ENCODE measurements around the gene NFASC. TPM values are rescaled to one million over a fixed set of nuclear protein-coding genes. Genes with fewer than 3 reads are reported as not detected.

NFASC gene
- polyA plus RNA-seq, 4 donors, result 0.22 to 5.8 (median 3.0) TPM

- Histone ChIP-seq H3K36me3 (ENCODE audit: control insufficient read depth in 3 of 3, insufficient read depth in 2 of 3, low read depth in 1 of 3, low read length in 3 of 3) (no peaks in the 10 kb centered on the region), H3K27ac (ENCODE audit: low read depth in 1 of 3, low read length in 2 of 3) (no peak overlapping the region), H3K4me1 (ENCODE audit: control insufficient read depth in 3 of 3, insufficient read depth in 2 of 3, low read depth in 1 of 3, low read length in 2 of 3) (no peaks in the 10 kb centered on the region), H3K4me3 (ENCODE audit: low read depth in 1 of 3, low read length in 3 of 3) (no peak overlapping the region), H3K9me3 (ENCODE audit: control insufficient read depth in 2 of 2, insufficient read depth in 1 of 2, low read depth in 1 of 2, low read length in 1 of 2) (no peaks in the 10 kb centered on the region), H3K27me3 (ENCODE audit: control insufficient read depth in 3 of 3, insufficient read depth in 3 of 3, low read length in 3 of 3) (no peaks in the 10 kb centered on the region)
- 76 to 83% (median 80%) methylated on average over 3 of the region's 3 CpGs for WGBS, 3 donors
- FAIRE-seq (no peak), DNase-seq (no peak)
Measured at GRCh38 chr1:204846546-204846945, 24.1 kb upstream of the NFASC start.

- no peak for DNase-seq
- no peak for FAIRE-seq
- no peaks in the 10 kb centered on the region for H3K36me3 ChIP-seq (ENCODE audit: control insufficient read depth in 3 of 3, insufficient read depth in 2 of 3, low read depth in 1 of 3, low read length in 3 of 3)
- no peak overlapping the region for H3K4me3 ChIP-seq (ENCODE audit: low read depth in 1 of 3, low read length in 3 of 3)
- H3K27ac ChIP-seq (ENCODE audit: low read depth in 1 of 3, low read length in 2 of 3), result no peak overlapping the region
- no peaks in the 10 kb centered on the region for H3K27me3 ChIP-seq (ENCODE audit: control insufficient read depth in 3 of 3, insufficient read depth in 3 of 3, low read length in 3 of 3)
- no peaks in the 10 kb centered on the region for H3K9me3 ChIP-seq (ENCODE audit: control insufficient read depth in 2 of 2, insufficient read depth in 1 of 2, low read depth in 1 of 2, low read length in 1 of 2)
- H3K4me1 ChIP-seq (ENCODE audit: control insufficient read depth in 3 of 3, insufficient read depth in 2 of 3, low read depth in 1 of 3, low read length in 2 of 3), result no peaks in the 10 kb centered on the region
- WGBS, 3 donors, result 10 to 56% (median 40%) methylated on average over 5 of the region's 5 CpGs
Measured at GRCh38 chr1:204848579-204848978, 22.1 kb upstream of the NFASC start.

- 73 to 84% (median 79%) methylated on average over 2 of the region's 2 CpGs for WGBS, 3 donors
- H3K4me3 ChIP-seq (ENCODE audit: low read depth in 1 of 3, low read length in 3 of 3), result no peak overlapping the region
- no peaks in the 10 kb centered on the region for H3K36me3 ChIP-seq (ENCODE audit: control insufficient read depth in 3 of 3, insufficient read depth in 2 of 3, low read depth in 1 of 3, low read length in 3 of 3)
- no peaks in the 10 kb centered on the region for H3K9me3 ChIP-seq (ENCODE audit: control insufficient read depth in 2 of 2, insufficient read depth in 1 of 2, low read depth in 1 of 2, low read length in 1 of 2)
- FAIRE-seq (no peak), DNase-seq (no peak)
- H3K4me1 ChIP-seq (ENCODE audit: control insufficient read depth in 3 of 3, insufficient read depth in 2 of 3, low read depth in 1 of 3, low read length in 2 of 3), result no peaks in the 10 kb centered on the region
- H3K27me3 ChIP-seq (ENCODE audit: control insufficient read depth in 3 of 3, insufficient read depth in 3 of 3, low read length in 3 of 3), result peaks cover 0 to 5% (median 0%) of the 10 kb centered on the region in 3 donors
- no peak overlapping the region for H3K27ac ChIP-seq (ENCODE audit: low read depth in 1 of 3, low read length in 2 of 3)
Measured at GRCh38 chr1:204852854-204853253, 17.8 kb upstream of the NFASC start.

GRCh38 chr1:204853436-204853835 is 17.2 kb upstream of the NFASC start:
- no peaks in the 10 kb centered on the region for H3K4me1 ChIP-seq (ENCODE audit: control insufficient read depth in 3 of 3, insufficient read depth in 2 of 3, low read depth in 1 of 3, low read length in 2 of 3)
- DNase-seq, result no peak
- peaks cover 0 to 5% (median 0%) of the 10 kb centered on the region in 3 donors for H3K27me3 ChIP-seq (ENCODE audit: control insufficient read depth in 3 of 3, insufficient read depth in 3 of 3, low read length in 3 of 3)
- no peak for FAIRE-seq
- no peak overlapping the region for H3K27ac ChIP-seq (ENCODE audit: low read depth in 1 of 3, low read length in 2 of 3)
- H3K4me3 ChIP-seq (ENCODE audit: low read depth in 1 of 3, low read length in 3 of 3), result no peak overlapping the region
- no peaks in the 10 kb centered on the region for H3K36me3 ChIP-seq (ENCODE audit: control insufficient read depth in 3 of 3, insufficient read depth in 2 of 3, low read depth in 1 of 3, low read length in 3 of 3)
- WGBS, 3 donors, result 80 to 90% (median 88%) methylated on average over 1 of the region's 1 CpG
- H3K9me3 ChIP-seq (ENCODE audit: control insufficient read depth in 2 of 2, insufficient read depth in 1 of 2, low read depth in 1 of 2, low read length in 1 of 2), result no peaks in the 10 kb centered on the region

- no peak for FAIRE-seq
- WGBS, 3 donors, result 35 to 51% (median 39%) methylated on average over 2 of the region's 2 CpGs
Measured at GRCh38 chr1:204854286-204854685, 16.4 kb upstream of the NFASC start.

GRCh38 chr1:204858363-204858821 is 12.3 kb upstream of the NFASC start:
- 57 to 65% (median 59%) methylated on average over 9 of the region's 9 CpGs for WGBS, 3 donors
- H3K4me3 ChIP-seq (ENCODE audit: low read depth in 1 of 3, low read length in 3 of 3), result no peak overlapping the region
- no peak overlapping the region for H3K27ac ChIP-seq (ENCODE audit: low read depth in 1 of 3, low read length in 2 of 3)
- H3K27me3 ChIP-seq (ENCODE audit: control insufficient read depth in 3 of 3, insufficient read depth in 3 of 3, low read length in 3 of 3), result peaks cover 0 to 5% (median 0%) of the 10 kb centered on the region in 3 donors
- no peaks in the 10 kb centered on the region for H3K36me3 ChIP-seq (ENCODE audit: control insufficient read depth in 3 of 3, insufficient read depth in 2 of 3, low read depth in 1 of 3, low read length in 3 of 3)
- no peaks in the 10 kb centered on the region for H3K4me1 ChIP-seq (ENCODE audit: control insufficient read depth in 3 of 3, insufficient read depth in 2 of 3, low read depth in 1 of 3, low read length in 2 of 3)
- no peaks in the 10 kb centered on the region for H3K9me3 ChIP-seq (ENCODE audit: control insufficient read depth in 2 of 2, insufficient read depth in 1 of 2, low read depth in 1 of 2, low read length in 1 of 2)
- FAIRE-seq (no peak), DNase-seq (no peak)

More at GRCh38 chr1:204854286-204854685, 16.4 kb upstream of the NFASC start:
- Histone ChIP-seq H3K4me1 (ENCODE audit: control insufficient read depth in 3 of 3, insufficient read depth in 2 of 3, low read depth in 1 of 3, low read length in 2 of 3) (no peaks in the 10 kb centered on the region), H3K36me3 (ENCODE audit: control insufficient read depth in 3 of 3, insufficient read depth in 2 of 3, low read depth in 1 of 3, low read length in 3 of 3) (no peaks in the 10 kb centered on the region), H3K27ac (ENCODE audit: low read depth in 1 of 3, low read length in 2 of 3) (no peak overlapping the region), H3K27me3 (ENCODE audit: control insufficient read depth in 3 of 3, insufficient read depth in 3 of 3, low read length in 3 of 3) (peaks cover 0 to 5% (median 0%) of the 10 kb centered on the region in 3 donors), H3K9me3 (ENCODE audit: control insufficient read depth in 2 of 2, insufficient read depth in 1 of 2, low read depth in 1 of 2, low read length in 1 of 2) (no peaks in the 10 kb centered on the region), H3K4me3 (ENCODE audit: low read depth in 1 of 3, low read length in 3 of 3) (no peak overlapping the region)
- DNase-seq, result no peak

GRCh38 chr1:204859861-204860267 is 10.8 kb upstream of the NFASC start:
- FAIRE-seq (no peak), DNase-seq (peak in 1 of 2 donors; percentile 17)
- H3K36me3 ChIP-seq (ENCODE audit: control insufficient read depth in 3 of 3, insufficient read depth in 2 of 3, low read depth in 1 of 3, low read length in 3 of 3), result no peaks in the 10 kb centered on the region
- WGBS, 3 donors, result 41 to 64% (median 60%) methylated on average over 4 of the region's 4 CpGs
- H3K4me3 ChIP-seq (ENCODE audit: low read depth in 1 of 3, low read length in 3 of 3), result no peak overlapping the region
- no peaks in the 10 kb centered on the region for H3K4me1 ChIP-seq (ENCODE audit: control insufficient read depth in 3 of 3, insufficient read depth in 2 of 3, low read depth in 1 of 3, low read length in 2 of 3)
- no peaks in the 10 kb centered on the region for H3K9me3 ChIP-seq (ENCODE audit: control insufficient read depth in 2 of 2, insufficient read depth in 1 of 2, low read depth in 1 of 2, low read length in 1 of 2)
- no peak overlapping the region for H3K27ac ChIP-seq (ENCODE audit: low read depth in 1 of 3, low read length in 2 of 3)
- H3K27me3 ChIP-seq (ENCODE audit: control insufficient read depth in 3 of 3, insufficient read depth in 3 of 3, low read length in 3 of 3), result peaks cover 0 to 5% (median 0%) of the 10 kb centered on the region in 3 donors

GRCh38 chr1:204863024-204863423 is 7.6 kb upstream of the NFASC start:
- DNase-seq (no peak), FAIRE-seq (no peak)
- H3K4me1 ChIP-seq (ENCODE audit: control insufficient read depth in 3 of 3, insufficient read depth in 2 of 3, low read depth in 1 of 3, low read length in 2 of 3), result no peaks in the 10 kb centered on the region
- 64 to 79% (median 66%) methylated on average over 5 of the region's 5 CpGs for WGBS, 3 donors
- H3K36me3 ChIP-seq (ENCODE audit: control insufficient read depth in 3 of 3, insufficient read depth in 2 of 3, low read depth in 1 of 3, low read length in 3 of 3), result no peaks in the 10 kb centered on the region
- no peak overlapping the region for H3K4me3 ChIP-seq (ENCODE audit: low read depth in 1 of 3, low read length in 3 of 3)
- no peak overlapping the region for H3K27ac ChIP-seq (ENCODE audit: low read depth in 1 of 3, low read length in 2 of 3)
- no peaks in the 10 kb centered on the region for H3K9me3 ChIP-seq (ENCODE audit: control insufficient read depth in 2 of 2, insufficient read depth in 1 of 2, low read depth in 1 of 2, low read length in 1 of 2)
- H3K27me3 ChIP-seq (ENCODE audit: control insufficient read depth in 3 of 3, insufficient read depth in 3 of 3, low read length in 3 of 3), result no peaks in the 10 kb centered on the region

GRCh38 chr1:204863730-204864129 is 6.9 kb upstream of the NFASC start:
- Histone ChIP-seq H3K4me3 (ENCODE audit: low read depth in 1 of 3, low read length in 3 of 3) (no peak overlapping the region), H3K4me1 (ENCODE audit: control insufficient read depth in 3 of 3, insufficient read depth in 2 of 3, low read depth in 1 of 3, low read length in 2 of 3) (no peaks in the 10 kb centered on the region), H3K9me3 (ENCODE audit: control insufficient read depth in 2 of 2, insufficient read depth in 1 of 2, low read depth in 1 of 2, low read length in 1 of 2) (no peaks in the 10 kb centered on the region), H3K27me3 (ENCODE audit: control insufficient read depth in 3 of 3, insufficient read depth in 3 of 3, low read length in 3 of 3) (no peaks in the 10 kb centered on the region), H3K27ac (ENCODE audit: low read depth in 1 of 3, low read length in 2 of 3) (no peak overlapping the region), H3K36me3 (ENCODE audit: control insufficient read depth in 3 of 3, insufficient read depth in 2 of 3, low read depth in 1 of 3, low read length in 3 of 3) (no peaks in the 10 kb centered on the region)
- FAIRE-seq, result no peak
- DNase-seq, result no peak
- 82 to 86% (median 83%) methylated on average over 4 of the region's 4 CpGs for WGBS, 3 donors
